ENCODE measurements around the gene RAB6A. TPM values are rescaled to one million over a fixed set of nuclear protein-coding genes. Genes with fewer than 3 reads are reported as not detected.

The RAB6A gene
- total RNA-seq, 1 donor from 2014 or later = 87.2 TPM

GRCh38 chr11:73641668-73642067 is 119.2 kb downstream of the RAB6A start:
- H3K27me3 ChIP-seq (ENCODE audit: control insufficient read depth in 3 of 3, insufficient read depth in 3 of 3, low read length in 3 of 3) = peaks cover 0 to 3% (median 0%) of the 10 kb centered on the region in 3 donors
- H3K9ac ChIP-seq (ENCODE audit: low read depth in 1 of 3, low read length in 3 of 3) = no peak overlapping the region
- no peaks in the 10 kb centered on the region for H3K36me3 ChIP-seq (ENCODE audit: control insufficient read depth in 3 of 3, insufficient read depth in 3 of 3, low read length in 3 of 3)
- no peak overlapping the region for H3K4me3 ChIP-seq (ENCODE audit: low read length in 3 of 3)
- H3K4me1 ChIP-seq (ENCODE audit: control insufficient read depth in 3 of 3, insufficient read depth in 3 of 3, low read length in 3 of 3) = no peaks in the 10 kb centered on the region
- no peak overlapping the region for H3K27ac ChIP-seq (ENCODE audit: low read depth, low read length)
- H3K9me3 ChIP-seq (ENCODE audit: control insufficient read depth in 3 of 3, low read length in 3 of 3) = no peaks in the 10 kb centered on the region

GRCh38 chr11:73640592-73640991 is 120.3 kb downstream of the RAB6A start:
- Histone ChIP-seq H3K4me3 (ENCODE audit: low read length in 3 of 3) (no peak overlapping the region), H3K9me3 (ENCODE audit: control insufficient read depth in 3 of 3, low read length in 3 of 3) (no peaks in the 10 kb centered on the region), H3K4me1 (ENCODE audit: control insufficient read depth in 3 of 3, insufficient read depth in 3 of 3, low read length in 3 of 3) (no peaks in the 10 kb centered on the region), H3K27me3 (ENCODE audit: control insufficient read depth in 3 of 3, insufficient read depth in 3 of 3, low read length in 3 of 3) (no peaks in the 10 kb centered on the region), H3K36me3 (ENCODE audit: control insufficient read depth in 3 of 3, insufficient read depth in 3 of 3, low read length in 3 of 3) (no peaks in the 10 kb centered on the region), H3K27ac (ENCODE audit: low read depth, low read length) (no peak overlapping the region), H3K9ac (ENCODE audit: low read depth in 1 of 3, low read length in 3 of 3) (no peak overlapping the region)

GRCh38 chr11:73637012-73637411 is 123.9 kb downstream of the RAB6A start:
- Histone ChIP-seq H3K9ac (ENCODE audit: low read depth in 1 of 3, low read length in 3 of 3) (no peak overlapping the region), H3K36me3 (ENCODE audit: control insufficient read depth in 3 of 3, insufficient read depth in 3 of 3, low read length in 3 of 3) (no peaks in the 10 kb centered on the region), H3K27ac (ENCODE audit: low read depth, low read length) (no peak overlapping the region)

DNA sequence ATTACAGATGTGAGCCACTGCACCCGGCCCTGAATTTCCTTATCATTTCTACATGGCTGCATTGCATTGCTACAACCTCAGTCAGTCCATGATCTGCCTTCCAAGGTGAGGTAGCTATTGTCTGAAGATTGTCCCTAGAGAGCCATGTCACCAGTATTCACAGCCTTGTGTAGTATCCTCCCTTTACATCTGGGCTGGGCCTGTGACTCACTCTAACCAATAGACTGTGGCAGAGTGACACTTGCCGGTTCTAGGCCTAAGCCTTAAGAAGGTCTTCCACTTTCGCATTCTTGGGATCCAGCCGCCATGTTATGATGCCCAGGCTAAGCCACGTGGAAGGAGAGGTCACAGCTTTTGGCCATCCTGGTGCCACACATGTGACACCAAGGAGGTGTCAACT is 124.6 kb downstream of the RAB6A start:
- Histone ChIP-seq H3K9me3 (ENCODE audit: control insufficient read depth in 3 of 3, low read length in 3 of 3) (no peaks in the 10 kb centered on the region), H3K36me3 (ENCODE audit: control insufficient read depth in 3 of 3, insufficient read depth in 3 of 3, low read length in 3 of 3) (no peaks in the 10 kb centered on the region), H3K27ac (ENCODE audit: low read depth, low read length) (no peak overlapping the region), H3K9ac (ENCODE audit: low read depth in 1 of 3, low read length in 3 of 3) (no peak overlapping the region), H3K27me3 (ENCODE audit: control insufficient read depth in 3 of 3, insufficient read depth in 3 of 3, low read length in 3 of 3) (no peaks in the 10 kb centered on the region), H3K4me1 (ENCODE audit: control insufficient read depth in 3 of 3, insufficient read depth in 3 of 3, low read length in 3 of 3) (no peaks in the 10 kb centered on the region), H3K4me3 (ENCODE audit: low read length in 3 of 3) (no peak overlapping the region)

More at GRCh38 chr11:73637012-73637411, 123.9 kb downstream of the RAB6A start:
- no peaks in the 10 kb centered on the region for H3K9me3 ChIP-seq (ENCODE audit: control insufficient read depth in 3 of 3, low read length in 3 of 3)
- H3K27me3 ChIP-seq (ENCODE audit: control insufficient read depth in 3 of 3, insufficient read depth in 3 of 3, low read length in 3 of 3) = no peaks in the 10 kb centered on the region
- no peaks in the 10 kb centered on the region for H3K4me1 ChIP-seq (ENCODE audit: control insufficient read depth in 3 of 3, insufficient read depth in 3 of 3, low read length in 3 of 3)
- no peak overlapping the region for H3K4me3 ChIP-seq (ENCODE audit: low read length in 3 of 3)

- Histone ChIP-seq H3K36me3 (ENCODE audit: control insufficient read depth in 3 of 3, insufficient read depth in 3 of 3, low read length in 3 of 3) (no peaks in the 10 kb centered on the region), H3K4me3 (ENCODE audit: low read length in 3 of 3) (no peak overlapping the region), H3K27me3 (ENCODE audit: control insufficient read depth in 3 of 3, insufficient read depth in 3 of 3, low read length in 3 of 3) (no peaks in the 10 kb centered on the region), H3K9ac (ENCODE audit: low read depth in 1 of 3, low read length in 3 of 3) (no peak overlapping the region), H3K27ac (ENCODE audit: low read depth, low read length) (no peak overlapping the region), H3K9me3 (ENCODE audit: control insufficient read depth in 3 of 3, low read length in 3 of 3) (no peaks in the 10 kb centered on the region), H3K4me1 (ENCODE audit: control insufficient read depth in 3 of 3, insufficient read depth in 3 of 3, low read length in 3 of 3) (no peaks in the 10 kb centered on the region)
Measured at GRCh38 chr11:73635721-73636120, 125.2 kb downstream of the RAB6A start.

GRCh38 chr11:73633999-73634398 is 126.9 kb downstream of the RAB6A start:
- H3K9me3 ChIP-seq (ENCODE audit: control insufficient read depth in 3 of 3, low read length in 3 of 3) = no peaks in the 10 kb centered on the region
- no peaks in the 10 kb centered on the region for H3K27me3 ChIP-seq (ENCODE audit: control insufficient read depth in 3 of 3, insufficient read depth in 3 of 3, low read length in 3 of 3)
- no peaks in the 10 kb centered on the region for H3K4me1 ChIP-seq (ENCODE audit: control insufficient read depth in 3 of 3, insufficient read depth in 3 of 3, low read length in 3 of 3)
- no peaks in the 10 kb centered on the region for H3K36me3 ChIP-seq (ENCODE audit: control insufficient read depth in 3 of 3, insufficient read depth in 3 of 3, low read length in 3 of 3)
- no peak overlapping the region for H3K9ac ChIP-seq (ENCODE audit: low read depth in 1 of 3, low read length in 3 of 3)
- H3K27ac ChIP-seq (ENCODE audit: low read depth, low read length) = no peak overlapping the region
- H3K4me3 ChIP-seq (ENCODE audit: low read length in 3 of 3) = no peak overlapping the region

DNA sequence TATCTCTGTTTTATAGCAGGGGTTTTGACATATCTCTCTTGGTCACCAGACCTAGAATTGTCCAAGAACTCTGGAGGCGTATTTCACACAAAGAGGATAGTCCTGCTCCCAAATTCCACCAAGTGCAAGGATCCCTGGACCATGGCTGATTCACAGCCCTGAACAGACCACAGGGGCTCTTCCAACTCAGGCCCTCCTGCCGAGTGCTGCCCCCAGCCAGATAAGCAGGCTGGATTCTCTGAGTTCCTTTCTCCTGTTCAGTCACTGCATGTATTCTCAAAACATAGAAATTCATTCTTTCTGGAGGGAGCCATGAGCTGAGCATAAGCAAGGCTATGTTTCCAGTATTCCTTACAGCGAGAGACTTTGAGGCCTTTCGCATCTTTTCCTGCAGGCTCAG is 127.9 kb downstream of the RAB6A start:
- H3K36me3 ChIP-seq (ENCODE audit: control insufficient read depth in 3 of 3, insufficient read depth in 3 of 3, low read length in 3 of 3) = no peaks in the 10 kb centered on the region
- H3K4me3 ChIP-seq (ENCODE audit: low read length in 3 of 3) = no peak overlapping the region
- no peak overlapping the region for H3K9ac ChIP-seq (ENCODE audit: low read depth in 1 of 3, low read length in 3 of 3)
- no peaks in the 10 kb centered on the region for H3K9me3 ChIP-seq (ENCODE audit: control insufficient read depth in 3 of 3, low read length in 3 of 3)
- H3K27me3 ChIP-seq (ENCODE audit: control insufficient read depth in 3 of 3, insufficient read depth in 3 of 3, low read length in 3 of 3) = no peaks in the 10 kb centered on the region
- no peak overlapping the region for H3K27ac ChIP-seq (ENCODE audit: low read depth, low read length)
- H3K4me1 ChIP-seq (ENCODE audit: control insufficient read depth in 3 of 3, insufficient read depth in 3 of 3, low read length in 3 of 3) = no peaks in the 10 kb centered on the region

DNA sequence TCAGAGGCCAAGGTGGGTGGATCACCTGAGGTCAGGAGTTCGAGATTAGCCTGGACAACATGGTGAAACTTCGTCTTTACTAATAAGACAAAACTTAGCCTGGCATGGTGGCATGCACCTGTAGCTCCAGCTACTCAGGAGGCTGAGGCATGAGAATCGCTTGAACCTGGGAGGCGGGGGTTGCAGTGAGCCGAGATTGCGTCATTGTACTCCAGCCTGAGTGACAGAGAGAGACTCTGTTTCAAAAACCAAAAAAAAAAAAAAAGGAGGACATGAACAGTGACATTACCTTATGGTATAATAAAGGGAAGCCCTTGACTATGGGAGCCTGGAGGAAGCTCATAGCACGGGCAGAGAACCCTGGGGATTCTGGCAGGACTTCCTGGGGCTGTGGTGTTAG is 131.0 kb downstream of the RAB6A start:
- no peaks in the 10 kb centered on the region for H3K9me3 ChIP-seq (ENCODE audit: control insufficient read depth in 3 of 3, low read length in 3 of 3)

DNA sequence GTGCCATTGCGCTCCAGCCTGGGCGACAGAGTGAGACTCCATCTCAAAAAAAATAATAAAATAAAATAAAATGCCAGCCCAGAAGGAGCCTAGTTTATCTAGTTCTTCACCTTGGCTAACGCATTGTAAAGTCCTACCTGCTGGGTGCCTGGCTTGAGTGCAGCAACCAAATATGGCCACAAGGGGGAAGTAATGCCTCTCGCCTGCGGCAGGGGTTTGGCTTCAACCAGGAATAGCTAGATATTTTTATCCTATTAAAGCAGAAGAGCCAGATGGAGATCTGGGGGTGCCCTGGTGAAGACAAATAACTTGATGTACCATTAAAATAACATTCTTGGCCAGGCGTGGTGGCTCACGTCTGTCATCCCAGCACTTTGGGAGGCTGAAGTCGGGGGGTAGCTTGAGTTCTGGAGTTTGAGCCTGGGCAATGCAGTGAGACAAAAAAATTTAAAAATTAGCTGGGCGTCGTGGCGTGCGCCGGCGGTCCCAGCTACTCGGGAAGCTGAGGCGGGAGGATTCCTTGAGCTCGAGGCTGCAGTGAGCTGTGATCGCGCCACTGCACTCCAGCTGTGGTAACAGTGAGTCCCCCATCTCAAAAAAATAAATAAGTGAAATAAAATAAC is 135.1 kb downstream of the RAB6A start:
- Histone ChIP-seq H3K36me3 (ENCODE audit: control insufficient read depth in 3 of 3, insufficient read depth in 3 of 3, low read length in 3 of 3) (no peaks in the 10 kb centered on the region), H3K4me1 (ENCODE audit: control insufficient read depth in 3 of 3, insufficient read depth in 3 of 3, low read length in 3 of 3) (peaks cover 14 to 31% (median 23%) of the 10 kb centered on the region in 3 donors), H3K27ac (ENCODE audit: low read depth, low read length) (no peak overlapping the region), H3K9ac (ENCODE audit: low read depth in 1 of 3, low read length in 3 of 3) (peak overlapping the region in 2 of 3 donors; percentile 65 to 75), H3K4me3 (ENCODE audit: low read length in 3 of 3) (peak overlapping the region; percentile 58 to 69 (median 68)), H3K9me3 (ENCODE audit: control insufficient read depth in 3 of 3, low read length in 3 of 3) (no peaks in the 10 kb centered on the region), H3K27me3 (ENCODE audit: control insufficient read depth in 3 of 3, insufficient read depth in 3 of 3, low read length in 3 of 3) (no peaks in the 10 kb centered on the region)

More for the DNA sequence above, 131.0 kb downstream of the RAB6A start:
- Histone ChIP-seq H3K9ac (ENCODE audit: low read depth in 1 of 3, low read length in 3 of 3) (no peak overlapping the region), H3K27ac (ENCODE audit: low read depth, low read length) (no peak overlapping the region), H3K4me1 (ENCODE audit: control insufficient read depth in 3 of 3, insufficient read depth in 3 of 3, low read length in 3 of 3) (peaks cover 2 to 11% (median 7%) of the 10 kb centered on the region in 3 donors), H3K27me3 (ENCODE audit: control insufficient read depth in 3 of 3, insufficient read depth in 3 of 3, low read length in 3 of 3) (no peaks in the 10 kb centered on the region), H3K4me3 (ENCODE audit: low read length in 3 of 3) (no peak overlapping the region), H3K36me3 (ENCODE audit: control insufficient read depth in 3 of 3, insufficient read depth in 3 of 3, low read length in 3 of 3) (no peaks in the 10 kb centered on the region)

Data from skeletal muscle tissue (tissue), 4 donors.